HEK293 (cell line): Measurements from ENCODE around the gene M6PR.

Experiments
- BCL6B ChIP-seq: fragments of 450-650 bp; formaldehyde crosslinking; IDR thresholded peaks from 2 replicates; pipeline ENCODE4 v1.5.1; 2017; ENCODE audit warnings: missing biosample characterization, missing genetic modification characterization
- HIC1 ChIP-seq: fragments of 450-650 bp; formaldehyde crosslinking; IDR thresholded peaks from 2 replicates; pipeline ENCODE4 v1.5.1; 2016; ENCODE audit warnings: missing biosample characterization, missing genetic modification characterization
- INSM2 ChIP-seq: fragments of 450-650 bp; formaldehyde crosslinking; IDR thresholded peaks from 2 replicates; pipeline ENCODE4 v1.5.1; 2016; ENCODE audit warnings: missing biosample characterization, missing genetic modification characterization
- PATZ1 ChIP-seq: fragments of 450-650 bp; formaldehyde crosslinking; IDR thresholded peaks from 2 replicates; pipeline ENCODE4 v1.5.1; 2016; ENCODE audit warnings: missing biosample characterization, missing genetic modification characterization
- REPIN1 ChIP-seq: fragments of 450-650 bp; formaldehyde crosslinking; IDR thresholded peaks from 2 replicates; pipeline ENCODE4 v1.5.1; 2017; ENCODE audit warnings: missing biosample characterization, missing genetic modification characterization, low read depth
- ZBTB6 ChIP-seq: fragments of 450-650 bp; formaldehyde crosslinking; IDR thresholded peaks from 2 replicates; pipeline ENCODE4 v1.5.1; 2017; ENCODE audit warnings: missing biosample characterization, missing genetic modification characterization
- ZFHX2 ChIP-seq: fragments of 450-650 bp; formaldehyde crosslinking; conservative IDR thresholded peaks from 2 replicates; pipeline ENCODE4 v1.5.1; 2016; ENCODE audit warnings: missing biosample characterization, missing genetic modification characterization
- ZNF10 ChIP-seq: fragments of 450-650 bp; formaldehyde crosslinking; IDR thresholded peaks from 2 replicates; pipeline ENCODE4 v1.5.1; 2017; ENCODE audit warnings: missing biosample characterization, missing genetic modification characterization
- ZNF121 ChIP-seq: fragments of 450-650 bp; formaldehyde crosslinking; IDR thresholded peaks from 2 replicates; pipeline ENCODE4 v1.5.1; 2016; ENCODE audit warnings: missing biosample characterization, missing genetic modification characterization
- ZNF202 ChIP-seq: fragments of 450-650 bp; formaldehyde crosslinking; IDR thresholded peaks from 2 replicates; pipeline ENCODE4 v1.5.1; 2016; ENCODE audit warnings: missing biosample characterization, missing genetic modification characterization, borderline replicate concordance
- ZNF24 ChIP-seq: fragments of 450-650 bp; formaldehyde crosslinking; IDR thresholded peaks from 2 replicates; pipeline ENCODE4 v1.5.1; 2016; ENCODE audit warnings: missing biosample characterization, missing genetic modification characterization
- ZNF26 ChIP-seq: fragments of 450-650 bp; formaldehyde crosslinking; IDR thresholded peaks from 2 replicates; pipeline ENCODE4 v1.5.1; 2016; ENCODE audit warnings: missing biosample characterization, missing genetic modification characterization
- ZNF280C ChIP-seq: fragments of 450-650 bp; formaldehyde crosslinking; IDR thresholded peaks from 2 replicates; pipeline ENCODE4 v1.5.1; 2016; ENCODE audit warnings: missing biosample characterization, missing genetic modification characterization
- ZNF302 ChIP-seq: fragments of 450-650 bp; formaldehyde crosslinking; IDR thresholded peaks from 2 replicates; pipeline ENCODE4 v1.5.1; 2016; ENCODE audit warnings: missing biosample characterization, missing genetic modification characterization, low read depth
- ZNF366 ChIP-seq: fragments of 450-650 bp; formaldehyde crosslinking; conservative IDR thresholded peaks from 2 replicates; pipeline ENCODE4 v1.5.1; 2016; ENCODE audit warnings: missing biosample characterization, missing genetic modification characterization
- ZNF394 ChIP-seq: fragments of 450-650 bp; formaldehyde crosslinking; IDR thresholded peaks from 2 replicates; pipeline ENCODE4 v1.5.1; 2016; ENCODE audit warnings: missing biosample characterization, missing genetic modification characterization, mild to moderate bottlenecking, moderate library complexity, borderline replicate concordance
- ZNF513 ChIP-seq: fragments of 450-650 bp; IDR thresholded peaks from 2 replicates; pipeline ENCODE4 v1.5.1; 2018; ENCODE audit warnings: missing biosample characterization, missing genetic modification characterization
- ZNF580 ChIP-seq: fragments of 450-650 bp; formaldehyde crosslinking; IDR thresholded peaks from 2 replicates; pipeline ENCODE4 v1.5.1; 2016; ENCODE audit warnings: missing biosample characterization, missing genetic modification characterization
- ZNF660 ChIP-seq: fragments of 450-650 bp; IDR thresholded peaks from 2 replicates; pipeline ENCODE4 v1.5.1; 2018; ENCODE audit warnings: missing biosample characterization, mild to moderate bottlenecking, missing genetic modification characterization
- ZNF670 ChIP-seq: fragments of 450-650 bp; formaldehyde crosslinking; IDR thresholded peaks from 2 replicates; pipeline ENCODE4 v1.5.1; 2016; ENCODE audit warnings: missing biosample characterization, missing genetic modification characterization, low read depth
- ZNF707 ChIP-seq: fragments of 450-650 bp; formaldehyde crosslinking; IDR thresholded peaks from 2 replicates; pipeline ENCODE4 v1.5.1; 2016; ENCODE audit warnings: missing biosample characterization, missing genetic modification characterization
- ZNF76 ChIP-seq: fragments of 450-650 bp; formaldehyde crosslinking; IDR thresholded peaks from 2 replicates; pipeline ENCODE4; 2016; ENCODE audit warnings: low read depth, missing biosample characterization, missing genetic modification characterization, borderline replicate concordance
- ZSCAN23 ChIP-seq: fragments of 450-650 bp; formaldehyde crosslinking; IDR thresholded peaks from 2 replicates; pipeline ENCODE4 v1.5.1; 2016; ENCODE audit warnings: missing biosample characterization, missing genetic modification characterization

M6PR gene

GRCh38 chr12:8949342-8950220 lies at the start of gene M6PR (continued):
- TF ChIP-seq ZNF660 (peak; percentile 57), PATZ1 (tag by site-specific recombination) (peak; percentile 14; the same call in 1 of the 2 replicates), ZNF26 (no peak), ZNF394 (peak; percentile 49; the same call in 1 of the 2 replicates), ZNF202 (tag by site-specific recombination) (no peak), ZNF366 (tag by site-specific recombination) (0 out of 2 replicates have a peak, but pooled peaks have one; percentile 32), ZNF513 (tag by site-specific recombination) (no peak), ZNF580 (tag by site-specific recombination) (no peak), ZNF76 (tag by site-specific recombination) (peak; percentile 91), INSM2 (0 out of 2 replicates have a peak, but pooled peaks have one; percentile 22), HIC1 (tag by site-specific recombination) (peak; percentile 80), ZNF302 (no peak), REPIN1 (tag by site-specific recombination) (no peak; the same call in none of the 2 replicates), ZNF670 (tag by site-specific recombination) (no peak), ZNF24 (tag by site-specific recombination) (0 out of 2 replicates have a peak, but pooled peaks have one; percentile 79), BCL6B (tag by site-specific recombination) (no peak), ZNF280C (tag by site-specific recombination) (no peak), ZNF121 (tag by site-specific recombination) (no peak), ZNF707 (tag by site-specific recombination) (no peak), ZFHX2 (no peak), ZBTB6 (no peak), ZNF10 (tag by site-specific recombination) (no peak), ZSCAN23 (tag by site-specific recombination) (no peak)
